Measurements from ENCODE around the gene OGDH. TPM values are rescaled to one million over a fixed set of nuclear protein-coding genes. Genes with fewer than 3 reads are reported as not detected.

The OGDH gene
- total and polyA plus RNA-seq, 2 of the 13 experiments (the other 11 are each of a cell fraction or from before 2014, with no cell fraction given) = 17.4 to 25.4 TPM

DNA sequence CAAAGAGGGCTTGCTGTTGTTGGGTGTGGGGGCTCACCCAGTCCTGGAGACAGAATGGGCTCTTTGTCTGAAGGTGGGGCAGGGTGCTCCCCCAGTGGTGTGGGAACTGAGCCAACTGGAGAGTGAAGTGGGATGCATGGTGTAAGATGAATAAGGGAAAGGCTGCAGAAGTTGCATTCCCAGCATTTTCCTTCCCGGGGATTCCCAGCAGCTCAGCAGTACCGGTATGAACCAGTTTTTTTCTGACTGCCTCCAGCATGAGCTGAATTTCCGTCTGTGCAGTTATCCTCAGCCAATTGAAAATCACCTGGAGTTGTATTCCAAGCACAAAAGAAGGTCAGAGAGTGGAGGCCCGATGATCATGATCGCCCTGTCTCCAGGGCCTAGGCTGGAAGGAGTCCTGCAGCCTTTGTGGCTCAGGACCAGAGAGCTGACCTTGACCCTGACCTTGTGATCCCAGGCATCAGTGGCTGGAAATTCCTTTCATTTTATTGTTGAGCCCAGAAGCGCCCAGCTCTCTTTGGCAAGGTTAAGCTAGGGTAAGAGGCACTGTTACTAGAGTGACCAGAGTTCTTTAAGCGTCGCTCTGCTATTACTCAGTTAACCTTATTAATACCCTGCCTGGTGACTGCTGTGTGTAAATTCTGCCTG, 33.4 kb downstream of the OGDH start (continued):
- TF ChIP-seq, protein P1, sequence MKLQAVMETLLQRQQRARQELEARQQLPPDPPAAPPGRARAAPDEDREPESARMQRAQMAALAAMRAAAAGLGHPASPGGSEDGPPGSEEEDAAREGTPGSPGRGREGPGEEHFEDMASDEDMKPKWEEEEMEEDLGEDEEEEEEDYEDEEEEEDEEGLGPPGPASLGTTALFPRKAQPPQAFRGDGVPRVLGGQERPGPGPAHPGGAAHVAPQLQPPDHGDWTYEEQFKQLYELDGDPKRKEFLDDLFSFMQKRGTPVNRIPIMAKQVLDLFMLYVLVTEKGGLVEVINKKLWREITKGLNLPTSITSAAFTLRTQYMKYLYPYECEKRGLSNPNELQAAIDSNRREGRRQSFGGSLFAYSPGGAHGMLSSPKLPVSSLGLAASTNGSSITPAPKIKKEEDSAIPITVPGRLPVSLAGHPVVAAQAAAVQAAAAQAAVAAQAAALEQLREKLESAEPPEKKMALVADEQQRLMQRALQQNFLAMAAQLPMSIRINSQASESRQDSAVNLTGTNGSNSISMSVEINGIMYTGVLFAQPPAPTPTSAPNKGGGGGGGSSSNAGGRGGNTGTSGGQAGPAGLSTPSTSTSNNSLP (IDR thresholded peaks at IDR 0.05; ENCODE audit: low read depth, low read length) = no peak
- TF ChIP-seq, protein P2, sequence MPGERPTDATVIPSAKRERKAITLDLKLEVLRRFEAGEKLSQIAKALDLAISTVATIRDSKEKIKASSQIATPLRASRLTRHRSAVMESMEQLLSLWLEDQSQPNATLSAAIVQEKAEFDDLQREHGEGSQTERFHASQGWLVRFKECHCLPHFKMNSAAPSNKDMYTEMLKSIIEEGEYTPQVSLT (CRISPR knock-in tag; IDR thresholded peaks at IDR 0.05; ENCODE audit: borderline replicate concordance, low read depth) = no peak
- TF ChIP-seq HHEX (CRISPR knock-in tag; IDR thresholded peaks at IDR 0.05) (no peak), NR2C2 (CRISPR knock-in tag; IDR thresholded peaks at IDR 0.05; ENCODE audit: borderline replicate concordance) (peak; percentile 42; the same call in 1 of the 2 replicates), ZNF652 (CRISPR knock-in tag; IDR thresholded peaks at IDR 0.05; ENCODE audit: borderline replicate concordance, low read depth) (no peak), KMT2B (CRISPR knock-in tag; IDR thresholded peaks at IDR 0.05) (no peak), MAFK (conservative IDR thresholded peaks at IDR 0.05 in 1 of 2, IDR thresholded peaks at IDR 0.05 in 1 of 2; ENCODE audit: low read length in 2 of 2) (peak; percentile 14 to 18; a peak in 3 of 4 replicates), NFKB2 (CRISPR knock-in tag; IDR thresholded peaks at IDR 0.05; ENCODE audit: borderline replicate concordance) (no peak), SOX5 (CRISPR knock-in tag; IDR thresholded peaks at IDR 0.05; ENCODE audit: borderline replicate concordance) (peak; percentile 69), ZNF263 (CRISPR knock-in tag; IDR thresholded peaks at IDR 0.05) (no peak), SKI (IDR thresholded peaks at IDR 0.05; ENCODE audit: partially characterized antibody) (peak; percentile 92), ZSCAN12 (CRISPR knock-in tag; IDR thresholded peaks at IDR 0.05) (no peak), SP5 (CRISPR knock-in tag; IDR thresholded peaks at IDR 0.05; ENCODE audit: borderline replicate concordance, low read depth) (no peak), FOSL2 (CRISPR knock-in tag; IDR thresholded peaks at IDR 0.05) (peak; percentile 47), ZNF761 (CRISPR knock-in tag; conservative IDR thresholded peaks at IDR 0.05) (no peak), ZBTB20 (CRISPR knock-in tag; IDR thresholded peaks at IDR 0.05; ENCODE audit: borderline replicate concordance, low read depth) (no peak), CBX2 (IDR thresholded peaks at IDR 0.05; ENCODE audit: low read depth, low read length) (no peak), CBX2 (CRISPR knock-in tag; IDR thresholded peaks at IDR 0.05; ENCODE audit: low read depth) (no peak), ZNF317 (CRISPR knock-in tag; IDR thresholded peaks at IDR 0.05) (no peak)
- TF ChIP-seq, protein P3, sequence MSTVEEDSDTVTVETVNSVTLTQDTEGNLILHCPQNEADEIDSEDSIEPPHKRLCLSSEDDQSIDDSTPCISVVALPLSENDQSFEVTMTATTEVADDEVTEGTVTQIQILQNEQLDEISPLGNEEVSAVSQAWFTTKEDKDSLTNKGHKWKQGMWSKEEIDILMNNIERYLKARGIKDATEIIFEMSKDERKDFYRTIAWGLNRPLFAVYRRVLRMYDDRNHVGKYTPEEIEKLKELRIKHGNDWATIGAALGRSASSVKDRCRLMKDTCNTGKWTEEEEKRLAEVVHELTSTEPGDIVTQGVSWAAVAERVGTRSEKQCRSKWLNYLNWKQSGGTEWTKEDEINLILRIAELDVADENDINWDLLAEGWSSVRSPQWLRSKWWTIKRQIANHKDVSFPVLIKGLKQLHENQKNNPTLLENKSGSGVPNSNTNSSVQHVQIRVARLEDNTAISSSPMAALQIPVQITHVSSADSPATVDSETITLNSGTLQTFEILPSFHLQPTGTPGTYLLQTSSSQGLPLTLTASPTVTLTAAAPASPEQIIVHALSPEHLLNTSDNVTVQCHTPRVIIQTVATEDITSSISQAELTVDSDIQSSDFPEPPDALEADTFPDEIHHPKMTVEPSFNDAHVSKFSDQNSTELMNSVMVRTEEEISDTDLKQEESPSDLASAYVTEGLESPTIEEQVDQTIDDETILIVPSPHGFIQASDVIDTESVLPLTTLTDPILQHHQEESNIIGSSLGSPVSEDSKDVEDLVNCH (CRISPR knock-in tag; IDR thresholded peaks at IDR 0.05) = no peak
- TF ChIP-seq, protein P4, sequence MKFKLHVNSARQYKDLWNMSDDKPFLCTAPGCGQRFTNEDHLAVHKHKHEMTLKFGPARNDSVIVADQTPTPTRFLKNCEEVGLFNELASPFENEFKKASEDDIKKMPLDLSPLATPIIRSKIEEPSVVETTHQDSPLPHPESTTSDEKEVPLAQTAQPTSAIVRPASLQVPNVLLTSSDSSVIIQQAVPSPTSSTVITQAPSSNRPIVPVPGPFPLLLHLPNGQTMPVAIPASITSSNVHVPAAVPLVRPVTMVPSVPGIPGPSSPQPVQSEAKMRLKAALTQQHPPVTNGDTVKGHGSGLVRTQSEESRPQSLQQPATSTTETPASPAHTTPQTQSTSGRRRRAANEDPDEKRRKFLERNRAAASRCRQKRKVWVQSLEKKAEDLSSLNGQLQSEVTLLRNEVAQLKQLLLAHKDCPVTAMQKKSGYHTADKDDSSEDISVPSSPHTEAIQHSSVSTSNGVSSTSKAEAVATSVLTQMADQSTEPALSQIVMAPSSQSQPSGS (CRISPR knock-in tag; IDR thresholded peaks at IDR 0.05) = peak; percentile 38; the same call in 1 of the 2 replicates
- TF ChIP-seq, protein P5, sequence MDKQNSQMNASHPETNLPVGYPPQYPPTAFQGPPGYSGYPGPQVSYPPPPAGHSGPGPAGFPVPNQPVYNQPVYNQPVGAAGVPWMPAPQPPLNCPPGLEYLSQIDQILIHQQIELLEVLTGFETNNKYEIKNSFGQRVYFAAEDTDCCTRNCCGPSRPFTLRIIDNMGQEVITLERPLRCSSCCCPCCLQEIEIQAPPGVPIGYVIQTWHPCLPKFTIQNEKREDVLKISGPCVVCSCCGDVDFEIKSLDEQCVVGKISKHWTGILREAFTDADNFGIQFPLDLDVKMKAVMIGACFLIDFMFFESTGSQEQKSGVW (CRISPR knock-in tag; IDR thresholded peaks at IDR 0.05; ENCODE audit: borderline replicate concordance) = no peak
- TF ChIP-seq, protein P6, sequence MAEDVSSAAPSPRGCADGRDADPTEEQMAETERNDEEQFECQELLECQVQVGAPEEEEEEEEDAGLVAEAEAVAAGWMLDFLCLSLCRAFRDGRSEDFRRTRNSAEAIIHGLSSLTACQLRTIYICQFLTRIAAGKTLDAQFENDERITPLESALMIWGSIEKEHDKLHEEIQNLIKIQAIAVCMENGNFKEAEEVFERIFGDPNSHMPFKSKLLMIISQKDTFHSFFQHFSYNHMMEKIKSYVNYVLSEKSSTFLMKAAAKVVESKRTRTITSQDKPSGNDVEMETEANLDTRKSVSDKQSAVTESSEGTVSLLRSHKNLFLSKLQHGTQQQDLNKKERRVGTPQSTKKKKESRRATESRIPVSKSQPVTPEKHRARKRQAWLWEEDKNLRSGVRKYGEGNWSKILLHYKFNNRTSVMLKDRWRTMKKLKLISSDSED (CRISPR knock-in tag; IDR thresholded peaks at IDR 0.05) = no peak
